Activated CD4-positive, alpha-beta T cell treated with anti-CD3 and anti-CD28 coated beads for 24 hours (primary cell): ENCODE data around the gene TYMP.
"Not testable (repeated sequence)": the region's sequence is repeated elsewhere in the genome, so short reads cannot be mapped to it uniquely, and the experiment has no call there.

Source experiments
- DNase-seq, 2 donors: peaks; one replicate each; pipeline ENCODE4 v3.0.0-alpha.2; 2020; ENCODE audit warnings: low read depth in 2 of 2

TYMP gene

DNA sequence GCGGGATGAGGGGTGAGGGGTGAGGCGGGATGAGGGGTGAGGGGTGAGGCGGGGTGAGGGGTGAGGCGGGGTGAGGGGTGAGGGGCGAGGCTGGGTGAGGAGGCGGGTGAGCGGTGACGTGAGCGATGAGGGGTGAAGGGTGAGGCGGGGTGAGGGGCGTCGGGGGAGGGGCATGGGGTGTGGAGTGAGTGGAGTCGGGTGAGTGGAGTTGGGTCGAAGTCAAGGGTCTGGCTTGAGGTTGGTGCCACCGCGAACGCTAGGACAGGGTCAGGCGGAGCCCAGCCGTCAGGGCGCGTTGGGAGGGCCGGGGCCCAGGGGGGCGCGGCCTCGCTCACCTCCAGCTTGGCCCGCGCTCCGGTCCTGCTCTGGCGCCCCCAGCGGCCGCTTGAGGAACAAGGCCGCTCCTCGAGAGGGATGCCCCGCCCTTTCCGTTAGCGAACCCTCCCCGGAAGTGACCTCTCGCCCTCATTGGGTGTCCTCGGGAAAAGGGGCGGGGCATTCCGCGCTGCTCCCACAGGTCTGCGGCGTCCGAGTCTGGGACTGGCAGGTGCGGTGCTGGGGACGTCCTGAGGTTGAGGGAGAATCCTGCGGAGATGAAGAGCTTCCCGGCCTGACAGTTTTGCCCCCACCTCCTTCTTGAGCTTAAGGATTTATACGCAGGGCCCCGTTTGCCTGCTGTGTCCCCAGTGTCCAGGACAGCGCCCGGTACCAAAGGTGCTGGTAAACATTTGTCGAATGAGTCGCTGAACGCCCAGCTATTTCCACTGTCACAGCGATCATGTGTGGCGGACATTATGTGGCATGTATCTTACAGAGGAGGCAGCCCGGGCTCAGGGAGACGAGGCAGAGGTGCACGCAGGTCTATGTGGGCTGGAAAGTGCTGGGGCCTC lies 33.0 kb upstream of the TYMP start, which contains the start of gene SYCE3:
Gene SYCE3, minus strand, starts transcription at position 397 of the 890 bp plus-strand sequence. CDS start 6,514 bp downstream, outside the sequence.
- DNase-seq, result peak; percentile 96 to 97

- no peak for DNase-seq
These were observed 31.9 kb upstream of the TYMP start for GRCh38 chr22:50561401-50562358.

- DNase-seq, result no peak
These were observed 30.2 kb upstream of the TYMP start for GRCh38 chr22:50560034-50560433.

DNA sequence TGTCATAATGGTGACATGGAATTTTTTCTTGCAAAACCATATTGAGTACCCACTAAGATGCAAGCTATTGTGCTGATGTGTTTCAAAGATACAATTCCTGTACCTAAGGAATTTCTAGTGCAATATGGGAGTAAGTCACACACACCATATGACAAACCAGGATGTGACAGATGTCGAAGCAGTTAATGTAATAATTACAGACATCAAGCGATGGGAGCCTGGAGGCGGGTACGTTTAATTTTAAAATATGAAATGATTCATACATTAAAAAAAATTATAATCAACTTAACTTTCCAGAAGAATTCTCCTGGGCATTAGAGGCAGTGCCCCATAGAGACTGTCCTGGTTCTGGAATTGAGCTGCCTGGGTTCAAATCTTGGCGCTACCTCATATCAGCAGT lies 26.9 kb upstream of the TYMP start:
- no peak for DNase-seq

DNA sequence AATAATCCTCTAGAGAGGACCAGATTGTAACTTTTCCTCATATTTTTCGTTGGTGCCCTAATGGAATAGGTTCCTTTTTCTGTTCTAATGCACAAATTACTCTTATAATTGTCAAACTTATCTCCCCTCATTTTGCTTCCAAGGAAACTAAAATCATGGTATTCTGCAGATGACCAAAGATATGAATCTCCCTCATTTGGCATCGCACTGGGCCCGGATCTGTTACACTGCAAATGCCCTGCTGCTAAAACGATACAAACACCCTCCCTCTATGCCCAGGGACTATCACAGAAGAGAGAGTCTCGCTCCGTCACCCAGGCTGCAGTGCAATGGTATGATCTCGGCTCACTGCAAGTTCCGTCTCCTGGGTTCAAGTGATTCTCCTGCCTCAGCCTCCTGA lies 23.5 kb upstream of the TYMP start:
- no peak for DNase-seq

- DNase-seq, result no peak
These were observed 21.4 kb upstream of the TYMP start for GRCh38 chr22:50551160-50551752.

- no peak for DNase-seq
These were observed 20.6 kb upstream of the TYMP start for GRCh38 chr22:50550395-50550794.

- DNase-seq, result no peak
These were observed 19.3 kb upstream of the TYMP start for GRCh38 chr22:50548921-50549790.

- DNase-seq, result no peak
These were observed 18.5 kb upstream of the TYMP start for GRCh38 chr22:50548040-50548920.

DNA sequence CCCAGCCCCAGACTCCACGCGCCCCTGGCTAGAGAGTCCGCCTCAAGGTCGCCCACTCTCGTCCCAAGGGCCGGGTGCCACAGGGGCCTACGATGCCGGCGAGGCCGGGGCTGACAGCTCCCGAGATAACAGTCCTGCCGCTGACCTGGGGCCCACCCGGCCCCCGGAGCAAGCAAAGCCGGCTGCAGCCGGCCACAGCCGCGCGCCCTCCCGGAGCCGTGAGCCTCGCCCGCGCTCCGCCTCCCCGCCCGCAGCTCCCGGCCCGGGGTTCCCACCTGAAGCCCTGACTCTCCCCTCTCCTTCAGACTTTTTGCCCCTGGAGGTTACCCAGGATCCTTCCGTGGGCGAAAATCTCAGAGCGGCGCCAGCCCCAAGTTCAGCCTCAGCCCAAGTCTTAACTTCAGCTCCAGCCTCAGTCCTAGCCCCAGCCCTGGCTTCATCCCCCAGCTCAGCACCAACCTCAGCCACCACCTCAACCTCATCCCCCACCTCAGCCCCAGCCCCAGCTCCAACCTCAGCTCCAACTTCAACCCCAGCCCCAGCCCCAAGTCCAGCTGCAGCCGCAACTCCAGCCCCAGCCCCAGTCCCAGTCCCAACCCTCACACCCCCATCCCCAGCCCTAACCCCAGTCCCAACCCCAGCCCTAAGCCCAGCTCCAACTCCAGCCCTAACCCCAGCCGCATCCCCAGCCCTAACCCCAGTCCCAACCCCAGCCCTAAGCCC lies 17.6 kb upstream of the TYMP start:
- no peak for DNase-seq

- DNase-seq, result no peak
These were observed 16.8 kb upstream of the TYMP start for GRCh38 chr22:50546326-50547262.

GRCh38 chr22:50545522-50546325 lies 15.9 kb upstream of the TYMP start, which contains the start of gene KLHDC7B:
KLHDC7B (plus strand) TSS chr22:50545899; CDS start chr22:50546244, 345 bp downstream.
- no peak for DNase-seq

DNA sequence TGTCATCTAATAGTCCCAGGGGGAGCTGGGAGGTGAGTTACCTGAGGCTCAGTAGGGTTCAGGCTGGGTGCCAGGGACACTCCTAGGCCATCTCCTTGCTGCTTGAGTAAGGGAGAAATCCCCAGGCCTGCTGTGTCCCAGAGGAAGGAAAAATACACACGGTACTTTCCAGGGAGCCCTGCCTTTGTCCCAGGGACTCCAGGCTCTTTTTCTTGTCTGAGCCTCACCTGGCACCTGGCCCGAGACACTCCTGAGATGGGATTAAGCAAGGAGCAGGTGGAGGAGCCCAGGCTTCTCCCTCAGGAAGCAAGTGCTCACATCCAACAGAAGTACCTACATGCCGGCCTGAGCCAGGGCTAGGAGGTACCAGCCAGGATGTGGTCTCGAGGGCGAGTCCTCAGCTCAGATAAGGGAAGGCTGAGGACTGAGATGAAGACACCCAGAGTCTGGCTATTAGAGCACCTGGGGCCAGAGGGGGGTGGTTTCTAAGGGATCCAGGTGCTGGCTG lies 15.0 kb upstream of the TYMP start:
- no peak for DNase-seq

DNA sequence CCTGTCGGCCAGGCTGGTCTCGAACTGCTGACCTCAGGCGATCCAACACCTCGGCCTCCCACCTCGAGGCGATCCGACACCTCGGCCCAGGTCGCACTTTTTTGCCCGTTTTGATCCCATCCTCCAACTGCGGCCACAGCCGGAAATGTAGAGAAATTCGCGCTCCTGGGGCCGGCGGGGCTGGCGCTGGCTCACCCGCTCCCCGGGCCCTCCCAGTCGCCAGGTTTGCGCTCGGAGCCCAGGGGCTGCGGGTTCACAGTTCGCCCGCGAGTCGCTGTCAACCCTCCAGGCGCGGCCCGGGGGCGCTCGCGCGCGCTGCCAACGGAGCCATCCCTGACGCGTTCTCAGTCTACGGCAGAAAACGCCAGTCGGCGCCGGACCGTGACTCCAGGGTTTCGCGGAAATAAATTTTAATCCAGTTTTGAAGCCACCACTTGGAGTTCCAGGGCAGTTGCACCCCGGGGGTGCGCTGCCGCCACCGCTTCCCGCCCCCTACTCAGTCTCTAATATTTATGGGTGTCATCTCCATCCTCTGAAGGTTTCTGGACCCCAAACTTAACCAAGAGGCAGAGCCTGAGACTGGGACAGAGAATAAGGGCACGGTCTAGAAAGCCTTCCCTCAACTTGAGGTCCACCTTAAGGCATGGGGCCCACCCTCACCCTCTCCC lies 14.4 kb upstream of the TYMP start:
- DNase-seq, result peak; percentile 66 to 73

DNA sequence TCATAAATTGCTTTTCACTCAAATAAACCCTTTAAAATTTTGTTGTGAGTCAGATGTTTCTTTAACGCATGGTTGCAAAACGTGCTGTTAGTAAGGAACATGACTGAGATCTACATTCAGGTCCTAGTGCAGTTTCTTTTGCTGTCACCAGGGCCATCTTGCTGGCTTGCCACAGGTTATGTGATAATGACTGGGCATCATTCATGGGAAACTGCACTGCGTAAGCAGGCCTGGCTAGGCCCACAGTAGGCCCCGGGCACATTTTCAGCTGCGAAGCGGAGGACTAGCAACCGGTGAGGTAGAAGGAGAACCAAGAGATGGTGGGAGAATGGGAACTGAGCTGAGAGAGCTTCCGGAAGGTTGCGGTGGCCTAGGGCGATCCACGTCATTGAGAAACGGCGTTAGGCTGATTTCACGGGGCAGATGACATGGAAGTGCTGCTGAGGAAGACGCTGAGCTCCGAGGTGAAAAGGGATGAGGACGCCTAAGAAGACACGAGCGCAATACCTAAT lies 12.7 kb upstream of the TYMP start:
- DNase-seq, result no peak

- DNase-seq, result not testable (repeated sequence)
These were observed 11.8 kb upstream of the TYMP start for GRCh38 chr22:50541667-50542026.
